Ovary (tissue), 3 donors: ENCODE measurements around the gene BPIFB4.

Source experiments
- CTCF ChIP-seq, 3 donors: fragments of 450-650 bp in 2 of 3; fragments of 200-600 bp in 1 of 3; IDR thresholded peaks; one replicate each; pipeline versions ENCODE4 v1.5.1 to v1.8.0; 2016 to 2022; ENCODE audit warnings: antibody characterized with exemption in 3 of 3, mild to moderate bottlenecking in 1 of 3
- POLR2A ChIP-seq: fragments of 450-650 bp; IDR thresholded peaks from one replicate; pipeline ENCODE4 v1.6.1; 2017; ENCODE audit warnings: antibody characterized with exemption, mild to moderate bottlenecking, moderate library complexity
- donor health status: DM: no; HTN: no; CAD: no.

DNA sequence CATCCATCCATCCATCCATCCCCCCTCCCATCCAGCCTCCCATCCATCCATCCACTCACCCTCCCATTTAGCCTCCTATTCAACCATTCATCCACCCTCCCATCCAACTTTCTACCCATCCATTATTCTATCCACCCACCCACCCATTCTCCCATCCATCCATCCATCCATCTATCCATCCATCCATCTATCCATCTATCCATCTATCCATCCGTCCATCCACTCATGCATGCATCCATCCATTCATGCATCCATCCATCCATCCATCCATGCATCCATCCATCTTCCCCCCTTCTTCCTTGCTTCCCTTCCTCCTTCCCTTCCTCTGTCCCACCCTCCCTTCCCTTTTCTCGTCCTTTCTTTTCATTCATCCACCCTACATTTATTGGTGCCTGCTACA lies 4.8 kb upstream of the BPIFB4 start:
- TF ChIP-seq CTCF (IDR thresholded peaks at IDR 0.05), result no peak
- no peak for TF ChIP-seq POLR2A
